ENCODE measurements around the gene U2AF2. TPM values are rescaled to one million over a fixed set of nuclear protein-coding genes. Genes with fewer than 3 reads are reported as not detected.

Gene U2AF2
- total RNA-seq, 2 experiments from 2014 or later: 204 to 213 TPM

GRCh38 chr19:55685776-55686175, 30.9 kb downstream of the U2AF2 start:
- ChIA-PET CTCF (no interaction called here), POLR2A (no interaction called here)
- H3K27ac Mint-ChIP-seq: no peak overlapping the region
- H3K9me3 Mint-ChIP-seq: no peaks in the 10 kb centered on the region
- H3K27me3 Mint-ChIP-seq: no peaks in the 10 kb centered on the region
- no peak overlapping the region for H3K4me3 Mint-ChIP-seq
- H3K4me1 Mint-ChIP-seq: peaks cover 9% of the 10 kb centered on the region
- H3K36me3 Mint-ChIP-seq (ENCODE audit: low read depth): peaks cover 34% of the 10 kb centered on the region
- DNase-seq: no peak

- no peak overlapping the region for H3K4me3 Mint-ChIP-seq
- no peak for DNase-seq
- no peak overlapping the region for H3K27ac Mint-ChIP-seq
- no peaks in the 10 kb centered on the region for H3K9me3 Mint-ChIP-seq
- H3K36me3 Mint-ChIP-seq (ENCODE audit: low read depth): peaks cover 30% of the 10 kb centered on the region
- CTCF ChIA-PET: no interaction called here
- H3K4me1 Mint-ChIP-seq: peaks cover 9% of the 10 kb centered on the region
- no peaks in the 10 kb centered on the region for H3K27me3 Mint-ChIP-seq
- POLR2A ChIA-PET: no interaction called here
These were observed 31.6 kb downstream of the U2AF2 start for GRCh38 chr19:55686311-55687050.

GRCh38 chr19:55687281-55688201, 32.7 kb downstream of the U2AF2 start:
- Mint-ChIP-seq H3K27ac (no peak overlapping the region), H3K9me3 (no peaks in the 10 kb centered on the region)
- POLR2A ChIA-PET: no interaction called here

GRCh38 chr19:55688422-55689218, 33.8 kb downstream of the U2AF2 start:
- DNase-seq: no peak
- H3K27ac Mint-ChIP-seq: no peak overlapping the region
- no peak overlapping the region for H3K4me3 Mint-ChIP-seq
- ChIA-PET POLR2A (no interaction called here), CTCF (no interaction called here)
- H3K27me3 Mint-ChIP-seq: no peaks in the 10 kb centered on the region
- peaks cover 30% of the 10 kb centered on the region for H3K36me3 Mint-ChIP-seq (ENCODE audit: low read depth)
- no peaks in the 10 kb centered on the region for H3K9me3 Mint-ChIP-seq
- H3K4me1 Mint-ChIP-seq: peaks cover 9% of the 10 kb centered on the region

More at GRCh38 chr19:55687281-55688201, 32.7 kb downstream of the U2AF2 start:
- Mint-ChIP-seq H3K27me3 (no peaks in the 10 kb centered on the region), H3K4me1 (peaks cover 9% of the 10 kb centered on the region), H3K36me3 (ENCODE audit: low read depth) (peaks cover 27% of the 10 kb centered on the region), H3K4me3 (no peak overlapping the region)
- CTCF ChIA-PET: no interaction called here
- no peak for DNase-seq

GRCh38 chr19:55689411-55690108, 34.7 kb downstream of the U2AF2 start:
- Mint-ChIP-seq H3K27me3 (no peaks in the 10 kb centered on the region), H3K36me3 (ENCODE audit: low read depth) (peaks cover 32% of the 10 kb centered on the region), H3K4me3 (no peak overlapping the region), H3K27ac (no peak overlapping the region), H3K4me1 (peaks cover 9% of the 10 kb centered on the region), H3K9me3 (no peaks in the 10 kb centered on the region)
- ChIA-PET POLR2A (no interaction called here), CTCF (no interaction called here)
- DNase-seq: no peak

- H3K9me3 Mint-ChIP-seq: no peaks in the 10 kb centered on the region
- no peak overlapping the region for H3K27ac Mint-ChIP-seq
- no peak for DNase-seq
- H3K4me1 Mint-ChIP-seq: peaks cover 9% of the 10 kb centered on the region
- CTCF ChIA-PET: no interaction called here
- H3K4me3 Mint-ChIP-seq: no peak overlapping the region
- no peaks in the 10 kb centered on the region for H3K27me3 Mint-ChIP-seq
- POLR2A ChIA-PET: no interaction called here
- peaks cover 27% of the 10 kb centered on the region for H3K36me3 Mint-ChIP-seq (ENCODE audit: low read depth)
These were observed 35.4 kb downstream of the U2AF2 start for GRCh38 chr19:55690109-55690768.

GRCh38 chr19:55690769-55691545, 36.1 kb downstream of the U2AF2 start:
- no peak for DNase-seq
- POLR2A ChIA-PET: no interaction called here
- Mint-ChIP-seq H3K27me3 (no peaks in the 10 kb centered on the region), H3K27ac (no peak overlapping the region), H3K36me3 (ENCODE audit: low read depth) (peaks cover 25% of the 10 kb centered on the region), H3K4me1 (peaks cover 9% of the 10 kb centered on the region), H3K9me3 (no peaks in the 10 kb centered on the region), H3K4me3 (no peak overlapping the region)
- CTCF ChIA-PET: no interaction called here

- CTCF ChIA-PET: no interaction called here
- peaks cover 26% of the 10 kb centered on the region for H3K36me3 Mint-ChIP-seq (ENCODE audit: low read depth)
These were observed 37.0 kb downstream of the U2AF2 start for GRCh38 chr19:55691561-55692481.

GRCh38 chr19:55692681-55693081, 37.8 kb downstream of the U2AF2 start:
- CTCF ChIA-PET: no interaction called here
- H3K4me1 Mint-ChIP-seq: peaks cover 7% of the 10 kb centered on the region

More at GRCh38 chr19:55691561-55692481, 37.0 kb downstream of the U2AF2 start:
- DNase-seq: no peak
- H3K4me1 Mint-ChIP-seq: peaks cover 9% of the 10 kb centered on the region
- no peaks in the 10 kb centered on the region for H3K27me3 Mint-ChIP-seq
- POLR2A ChIA-PET: no interaction called here
- H3K9me3 Mint-ChIP-seq: no peaks in the 10 kb centered on the region
- H3K4me3 Mint-ChIP-seq: no peak overlapping the region
- no peak overlapping the region for H3K27ac Mint-ChIP-seq

GRCh38 chr19:55693336-55693974, 38.6 kb downstream of the U2AF2 start:
- DNase-seq: no peak
- peaks cover 35% of the 10 kb centered on the region for H3K36me3 Mint-ChIP-seq (ENCODE audit: low read depth)
- ChIA-PET CTCF (interaction anchor here (0.9 kb wide), 1 partner anchor 10 kb away, joined by 3 read pairs; no protein-coding TSS in a partner anchor), POLR2A (no interaction called here)
- H3K4me3 Mint-ChIP-seq: no peak overlapping the region
- peaks cover 2% of the 10 kb centered on the region for H3K4me1 Mint-ChIP-seq
- H3K27me3 Mint-ChIP-seq: no peaks in the 10 kb centered on the region
- H3K27ac Mint-ChIP-seq: no peak overlapping the region
- no peaks in the 10 kb centered on the region for H3K9me3 Mint-ChIP-seq

More at GRCh38 chr19:55692681-55693081, 37.8 kb downstream of the U2AF2 start:
- Mint-ChIP-seq H3K27me3 (no peaks in the 10 kb centered on the region), H3K4me3 (no peak overlapping the region), H3K27ac (no peak overlapping the region), H3K9me3 (no peaks in the 10 kb centered on the region), H3K36me3 (ENCODE audit: low read depth) (peaks cover 31% of the 10 kb centered on the region)
- no peak for DNase-seq
- POLR2A ChIA-PET: no interaction called here

- Mint-ChIP-seq H3K4me3 (no peak overlapping the region), H3K27ac (no peak overlapping the region), H3K4me1 (no peaks in the 10 kb centered on the region), H3K27me3 (no peaks in the 10 kb centered on the region), H3K36me3 (ENCODE audit: low read depth) (peaks cover 32% of the 10 kb centered on the region), H3K9me3 (no peaks in the 10 kb centered on the region)
- DNase-seq: no peak
- ChIA-PET POLR2A (no interaction called here), CTCF (no interaction called here)
These were observed 39.4 kb downstream of the U2AF2 start for GRCh38 chr19:55694241-55694655.

All from activated CD4-positive, alpha-beta memory T cell treated with anti-CD3 and anti-CD28 coated beads, Interleukin-2, amount 10 ng/mL, durations not matched to agents 7 days and 5 days (primary cell).